Measurements from ENCODE around the gene HLA-DMB.
A peak's percentile ranks its signal among the peaks of the same experiment; 100 is the strongest.

Gene HLA-DMB

GRCh38 chr6:32971581-32972352, 30.9 kb upstream of the HLA-DMB start:
- peak; percentile 52 to 55 for ATAC-seq

GRCh38 chr6:32971242-32971580, 30.4 kb upstream of the HLA-DMB start:
- no peak for ATAC-seq

GRCh38 chr6:32970413-32971241, 29.8 kb upstream of the HLA-DMB start:
- ATAC-seq, result peak; percentile 18 to 24

GRCh38 chr6:32969685-32970412, 29.0 kb upstream of the HLA-DMB start:
- peak; percentile 1 to 4 for ATAC-seq

- peak; percentile 6 to 14 for ATAC-seq
Observed at GRCh38 chr6:32968867-32969684, 28.2 kb upstream of the HLA-DMB start.

- ATAC-seq, result peak; percentile 32 to 36
Observed at GRCh38 chr6:32968093-32968866, 27.5 kb upstream of the HLA-DMB start, which contains the start of gene BRD2. TSS of gene BRD2 (plus strand) at chr6:32968594. CDS start at chr6:32972899, 4,305 bp downstream.

GRCh38 chr6:32967151-32968091, 26.6 kb upstream of the HLA-DMB start:
- no peak for ATAC-seq

GRCh38 chr6:32964776-32965175, 23.9 kb upstream of the HLA-DMB start:
- ATAC-seq, result no peak

- ATAC-seq, result no peak
Observed at GRCh38 chr6:32963866-32964265, 23.0 kb upstream of the HLA-DMB start.

GRCh38 chr6:32962213-32962826, 21.5 kb upstream of the HLA-DMB start:
- ATAC-seq, result no peak

- no peak for ATAC-seq
Observed at GRCh38 chr6:32960563-32960962, 19.7 kb upstream of the HLA-DMB start.

GRCh38 chr6:32956176-32956575, 15.3 kb upstream of the HLA-DMB start:
- no peak for ATAC-seq

GRCh38 chr6:32954986-32955802, 14.4 kb upstream of the HLA-DMB start:
- ATAC-seq, result no peak

- ATAC-seq, result no peak
Observed at GRCh38 chr6:32954267-32954666, 13.4 kb upstream of the HLA-DMB start.

- ATAC-seq, result no peak
Observed at GRCh38 chr6:32953775-32954174, 12.9 kb upstream of the HLA-DMB start.

- peak; percentile 98 for ATAC-seq
Observed at GRCh38 chr6:32952817-32953739, 12.2 kb upstream of the HLA-DMB start, which contains the start of gene HLA-DMA. TSS of gene HLA-DMA (minus strand) at chr6:32953097. CDS start at chr6:32953036, 61 bp downstream.

- no peak for ATAC-seq
Observed at GRCh38 chr6:32950449-32950848, 9.6 kb upstream of the HLA-DMB start.

- no peak for ATAC-seq
Observed at GRCh38 chr6:32950010-32950409, 9.2 kb upstream of the HLA-DMB start.

All from activated CD4-positive, CD25-positive, alpha-beta regulatory T cell treated with anti-CD3 and anti-CD28 coated beads, Interleukin-2, amount 50 U/mL, for 24 hours (primary cell).